H1 (cell line): ENCODE results near the gene PTPN21. TPM values are rescaled to one million over a fixed set of nuclear protein-coding genes. Genes with fewer than 3 reads are reported as not detected.

Source experiments
- ASH2L ChIP-seq: fragments of 200-600, 300-600 bp; sonication (generic); IDR thresholded peaks from one replicate; pipeline ENCODE4 v1.7.1; 2017; ENCODE audit warnings: low read length
- BACH1 ChIP-seq: IDR thresholded peaks from 2 replicates; pipeline ENCODE4 v1.6.1; 2012; ENCODE audit warnings: low read length, improper control_type of control experiment
- BRCA1 ChIP-seq: IDR thresholded peaks from 2 replicates; pipeline ENCODE4 v1.6.1; 2012; ENCODE audit warnings: low read depth, low read length, improper control_type of control experiment
- CEBPB ChIP-seq: IDR thresholded peaks from 2 replicates; pipeline ENCODE4 v1.6.1; 2012; ENCODE audit warnings: low read depth, low read length
- CREB1 ChIP-seq: IDR thresholded peaks from 2 replicates; pipeline ENCODE4 v1.6.1; 2012; ENCODE audit warnings: inconsistent platforms
- EZH2 ChIP-seq: fragments of 200-600 bp; sonication (generic); IDR thresholded peaks from 2 replicates; pipeline ENCODE4 v1.7.1; 2012; ENCODE audit warnings: low read depth, mild to moderate bottlenecking, moderate library complexity, low read length, inconsistent platforms; ENCODE audit not compliant: severe bottlenecking
- HDAC2 ChIP-seq, 2 experiments: fragments of 300-600 bp in 1 of 2; sonication (generic) in 1 of 2; IDR thresholded peaks; 2 replicates each; pipeline ENCODE4 v1.6.1; 2011 to 2012; ENCODE audit warnings: low read depth in 2 of 2, low read length in 2 of 2, mild to moderate bottlenecking in 2 of 2, moderate library complexity in 2 of 2, borderline replicate concordance in 1 of 2, inconsistent platforms in 1 of 2
- JUN ChIP-seq: IDR thresholded peaks from 2 replicates; pipeline ENCODE4 v1.6.1; 2011; ENCODE audit warnings: low read depth, mild to moderate bottlenecking, improper control_type of control experiment, low read length
- JUND ChIP-seq: IDR thresholded peaks from 2 replicates; pipeline ENCODE4 v1.6.1; 2011; ENCODE audit warnings: mild to moderate bottlenecking, improper control_type of control experiment, low read length
- KDM1A ChIP-seq: fragments of 200-600, 300-600 bp; sonication (generic); IDR thresholded peaks from 2 replicates; pipeline ENCODE4 v1.7.1; 2016; ENCODE audit warnings: mild to moderate bottlenecking, low read length, borderline replicate concordance
- MAFK ChIP-seq: IDR thresholded peaks from 2 replicates; pipeline ENCODE4 v1.6.1; 2012; ENCODE audit warnings: low read depth, mild to moderate bottlenecking, improper control_type of control experiment, low read length
- PHF8 ChIP-seq: fragments of 200-600 bp; sonication (generic); conservative IDR thresholded peaks from 2 replicates; pipeline ENCODE4 v1.7.1; 2012; ENCODE audit warnings: low read depth, mild to moderate bottlenecking, inconsistent platforms, low read length, moderate library complexity
- POU5F1 ChIP-seq: IDR thresholded peaks from 2 replicates; pipeline ENCODE4 v1.6.1; 2011; ENCODE audit warnings: low read depth, mild to moderate bottlenecking, low read length, moderate library complexity
- SAP30 ChIP-seq: fragments of 300-600 bp; sonication (generic); IDR thresholded peaks from 2 replicates; pipeline ENCODE4 v1.7.1; 2012; ENCODE audit warnings: low read length, moderate library complexity, mild to moderate bottlenecking, inconsistent platforms; ENCODE audit not compliant: insufficient read depth, insufficient replicate concordance
- SIN3A ChIP-seq, 2 experiments: IDR thresholded peaks in 1 of 2; conservative IDR thresholded peaks in 1 of 2; 2 replicates each; pipeline ENCODE4 v1.6.1; 2011 to 2012; ENCODE audit warnings: low read length in 2 of 2, improper control_type of control experiment in 1 of 2, low read depth in 1 of 2, mild to moderate bottlenecking in 1 of 2
- SP4 ChIP-seq: IDR thresholded peaks from 2 replicates; pipeline ENCODE4 v1.6.1; 2012; ENCODE audit warnings: low read length, inconsistent platforms
- SUZ12 ChIP-seq: fragments of 200-600 bp; sonication (generic); IDR thresholded peaks from 2 replicates; pipeline ENCODE4 v1.6.1; 2012; ENCODE audit warnings: mild to moderate bottlenecking, inconsistent platforms, low read length, moderate library complexity, mixed read lengths
- TAF7 ChIP-seq: optimal IDR thresholded peaks from 2 replicates; pipeline ENCODE3; 2011; ENCODE audit warnings: low read depth, mild to moderate bottlenecking, inconsistent platforms, low read length, moderate library complexity, borderline replicate concordance
- polyA plus RNA-seq, 7 experiments: library from polyadenylated mRNA; depleted of rRNA in 3 of 7; stranded (reverse) in 5 of 7; unstranded in 2 of 7; fragments of >200 nt in 5 of 7; fragments of 200-250 nt in 2 of 7; gene quantifications; 1 replicate in 5 of 7; 2 replicates in 1 of 7; 4 replicates in 1 of 7; pipeline versions ENCODE4 v1.2.1 to v1.2.3, GENCODE V29; 2011 to 2013; ENCODE audit warnings: missing spikeins in 2 of 7, mixed read lengths in 2 of 7
- total RNA-seq: library from RNA; stranded (reverse); fragmentation: NEBNext Ultra II Directional; extraction: Animal tissue kit (Norgen Biotek cat#: 25700); gene quantifications from 2 replicates; pipeline ENCODE4 v1.2.1, GENCODE V29; 2021
- TF ChIP-seq, protein P1 (sequence below): IDR thresholded peaks from 2 replicates; pipeline ENCODE4 v1.6.1; 2012; ENCODE audit warnings: inconsistent platforms
- TF ChIP-seq, protein P2 (sequence below): IDR thresholded peaks from 2 replicates; pipeline ENCODE4 v1.6.1; 2011; ENCODE audit warnings: low read depth, mild to moderate bottlenecking, low read length; ENCODE audit not compliant: insufficient read depth
- TF ChIP-seq, protein P3 (sequence below): IDR thresholded peaks from 2 replicates; pipeline ENCODE4 v1.6.1; 2012; ENCODE audit warnings: inconsistent platforms

The PTPN21 gene
- total and polyA plus RNA-seq, 2 of the 8 experiments (the other 6 are each of a cell fraction or from before 2014, with no cell fraction given), result 6.5 to 16.1 TPM

DNA sequence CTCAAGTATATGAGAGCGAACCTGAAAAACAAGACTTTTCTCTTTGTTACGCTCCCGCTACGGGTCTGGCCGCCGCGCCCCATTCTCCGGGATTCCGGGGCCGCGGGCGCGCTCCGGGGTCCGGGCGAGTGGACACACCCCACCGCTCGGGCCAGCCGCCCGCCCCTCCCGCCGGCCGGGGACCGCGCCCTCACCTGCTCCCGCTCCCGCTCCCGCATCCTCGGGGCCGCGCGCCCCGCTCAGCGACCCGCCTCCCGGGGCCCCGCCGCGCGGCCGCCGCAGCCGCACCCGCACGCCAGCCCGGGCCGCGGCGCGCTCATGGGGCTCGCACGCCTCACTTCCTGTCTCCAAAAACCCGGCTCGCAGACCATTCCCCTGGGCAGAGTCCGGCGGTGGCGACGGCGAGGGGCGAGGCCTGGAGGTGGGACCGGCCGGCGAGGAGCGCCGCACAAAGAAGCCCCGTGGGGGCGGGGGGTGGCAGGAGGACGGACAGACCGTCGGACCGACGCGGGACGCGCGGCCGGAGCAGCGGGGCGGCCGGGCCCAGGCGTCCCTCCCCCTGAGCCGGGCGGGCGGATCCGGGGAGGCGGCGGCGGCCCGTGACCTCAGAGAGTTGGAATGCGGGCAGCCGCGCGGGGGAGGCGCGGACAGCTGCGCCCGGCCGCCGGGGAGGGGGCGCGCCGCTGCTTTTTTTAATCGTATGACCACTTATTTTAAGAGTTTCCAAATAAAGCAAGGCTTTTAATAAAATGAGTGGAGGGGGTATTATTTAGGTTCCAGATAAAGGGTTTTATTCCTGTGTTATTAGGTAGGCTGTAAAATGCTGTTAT, at the start of gene PTPN21 (continued):
- no peak for TF ChIP-seq EZH2
- no peak for TF ChIP-seq BACH1
- TF ChIP-seq SUZ12, result no peak
- no peak for TF ChIP-seq CREB1
- TF ChIP-seq SAP30, result no peak
- no peak for TF ChIP-seq POU5F1
- TF ChIP-seq PHF8, result peak; percentile 77
- TF ChIP-seq ASH2L, result no peak
- TF ChIP-seq BRCA1, result no peak
- no peak for TF ChIP-seq CEBPB
- no peak for TF ChIP-seq TAF7
- peak; percentile 91 for TF ChIP-seq JUN
- no peak for TF ChIP-seq HDAC2 (IDR thresholded peaks at IDR 0.05; ENCODE audit: borderline replicate concordance in 1 of 2, low read depth in 2 of 2, low read length in 2 of 2)
- TF ChIP-seq MAFK, result no peak
- peak; percentile 97 for TF ChIP-seq JUND
- 0 out of 4 replicates have a peak, but pooled peaks of 1 of the 2 experiments have one; percentile 34 for TF ChIP-seq SIN3A (conservative IDR thresholded peaks at IDR 0.05 in 1 of 2, IDR thresholded peaks at IDR 0.05 in 1 of 2; ENCODE audit: low read depth in 1 of 2, low read length in 2 of 2)
- TF ChIP-seq, protein P1, sequence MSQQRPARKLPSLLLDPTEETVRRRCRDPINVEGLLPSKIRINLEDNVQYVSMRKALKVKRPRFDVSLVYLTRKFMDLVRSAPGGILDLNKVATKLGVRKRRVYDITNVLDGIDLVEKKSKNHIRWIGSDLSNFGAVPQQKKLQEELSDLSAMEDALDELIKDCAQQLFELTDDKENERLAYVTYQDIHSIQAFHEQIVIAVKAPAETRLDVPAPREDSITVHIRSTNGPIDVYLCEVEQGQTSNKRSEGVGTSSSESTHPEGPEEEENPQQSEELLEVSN, result 0 out of 2 replicates have a peak, but pooled peaks have one; percentile 21
- TF ChIP-seq, protein P2, sequence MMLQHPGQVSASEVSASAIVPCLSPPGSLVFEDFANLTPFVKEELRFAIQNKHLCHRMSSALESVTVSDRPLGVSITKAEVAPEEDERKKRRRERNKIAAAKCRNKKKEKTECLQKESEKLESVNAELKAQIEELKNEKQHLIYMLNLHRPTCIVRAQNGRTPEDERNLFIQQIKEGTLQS, result peak; percentile 28; the same call in 1 of the 2 replicates
- no peak for TF ChIP-seq KDM1A
- TF ChIP-seq, protein P3, sequence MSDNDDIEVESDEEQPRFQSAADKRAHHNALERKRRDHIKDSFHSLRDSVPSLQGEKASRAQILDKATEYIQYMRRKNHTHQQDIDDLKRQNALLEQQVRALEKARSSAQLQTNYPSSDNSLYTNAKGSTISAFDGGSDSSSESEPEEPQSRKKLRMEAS, result peak; percentile 19; the same call in 1 of the 2 replicates
- TF ChIP-seq SP4, result no peak
